A673 (cell line): ENCODE data around the gene MAP3K8. TPM values are rescaled to one million over a fixed set of nuclear protein-coding genes. Genes with fewer than 3 reads are reported as not detected.
"Not testable (repeated sequence)": the region's sequence is repeated elsewhere in the genome, so short reads cannot be mapped to it uniquely, and the experiment has no call there.

Source experiments
- BruUV-seq: library from RNA; stranded (reverse); fragments of 400-500 nt; replicated peaks from 2 replicates; lab custom pipeline; 2021; lab: Mats Ljungman, UMichigan
- CTCF ChIA-PET: fragments of 300-600 bp; sonication (Branson Sonifier 250); formaldehyde crosslinking; loops from one replicate; lab custom pipeline; 2022; ENCODE audit warnings: antibody characterized with exemption; lab: Charles Lee
- POLR2A ChIA-PET: fragments of 300-600 bp; sonication (Branson Sonifier 250); formaldehyde crosslinking; loops from one replicate; lab custom pipeline; 2022; ENCODE audit warnings: antibody characterized with exemption; ENCODE audit not compliant: low non-redundant PET; lab: Charles Lee
- DNase-seq: peaks from one replicate; pipeline ENCODE4 v3.0.0-alpha.2; 2015; ENCODE audit warnings: low spot score
- H3K27ac ChIP-seq: fragments of 200-600 bp; sonication (generic); 2 replicates; pipeline ENCODE4 v1.5.1; 2016; ENCODE audit warnings: mixed run types, low read depth, mild to moderate bottlenecking, mixed read lengths, antibody characterized with exemption, low read length; ENCODE audit not compliant: poor library complexity, severe bottlenecking
- H3K27me3 ChIP-seq: fragments of 200-600 bp; sonication (generic); replicated peaks from 2 replicates; pipeline ENCODE4 v1.6.1; 2017; ENCODE audit warnings: mixed run types, low read depth, mild to moderate bottlenecking, mixed read lengths, antibody characterized with exemption, low read length; ENCODE audit not compliant: insufficient read depth, poor library complexity
- H3K36me3 ChIP-seq: fragments of 200-600 bp; sonication (generic); 2 replicates; pipeline ENCODE4 v1.6.1; 2016; ENCODE audit warnings: mixed run types, mild to moderate bottlenecking, mixed read lengths, antibody characterized with exemption, low read length; ENCODE audit not compliant: insufficient read depth, poor library complexity, severe bottlenecking
- H3K4me1 ChIP-seq: fragments of 200-600 bp; sonication (generic); 2 replicates; pipeline ENCODE4 v1.6.1; 2017; ENCODE audit warnings: mixed run types, mild to moderate bottlenecking, mixed read lengths, antibody characterized with exemption, low read length; ENCODE audit not compliant: insufficient read depth, poor library complexity, severe bottlenecking
- H3K4me3 ChIP-seq: fragments of 200-600 bp; sonication (generic); 2 replicates; pipeline ENCODE4 v1.5.1; 2016; ENCODE audit warnings: low read depth, mixed run types, mild to moderate bottlenecking, mixed read lengths, low read length; ENCODE audit not compliant: poor library complexity, severe bottlenecking
- H3K9me3 ChIP-seq: fragments of 200-600 bp; sonication (generic); 2 replicates; pipeline ENCODE4 v1.6.1; 2016; ENCODE audit warnings: mixed run types, low read depth, mild to moderate bottlenecking, mixed read lengths, antibody characterized with exemption, low read length; ENCODE audit not compliant: poor library complexity, severe bottlenecking
- EZH2 ChIP-seq: fragments of 200-600 bp; sonication (generic); IDR thresholded peaks from 2 replicates; pipeline ENCODE4 v1.6.1; 2017; ENCODE audit warnings: borderline replicate concordance, low read depth, mild to moderate bottlenecking, mixed read lengths, antibody characterized with exemption, low read length; ENCODE audit not compliant: poor library complexity, severe bottlenecking
- intact Hi-C: fragments of 100-400 bp; cut with micrococcal nuclease; formaldehyde crosslinking; loops from one replicate; pipeline ENCODE4 v1.10.0; 2022; ENCODE audit not compliant: unreplicated experiment
- total RNA-seq: library from RNA; stranded (reverse); gene quantifications from 2 replicates; pipeline ENCODE4 v1.2.3, GENCODE V29; 2021
- TF ChIP-seq, protein P1 (sequence below): fragments of 300-800, 200-600 bp; sonication (generic); conservative IDR thresholded peaks from 2 replicates; pipeline ENCODE4 v1.5.1; 2017; ENCODE audit warnings: low read depth, mild to moderate bottlenecking, antibody characterized with exemption, low read length, moderate library complexity, mixed read lengths

The MAP3K8 gene
- total RNA-seq, 1 experiment from 2014 or later: 4.5 TPM

DNA sequence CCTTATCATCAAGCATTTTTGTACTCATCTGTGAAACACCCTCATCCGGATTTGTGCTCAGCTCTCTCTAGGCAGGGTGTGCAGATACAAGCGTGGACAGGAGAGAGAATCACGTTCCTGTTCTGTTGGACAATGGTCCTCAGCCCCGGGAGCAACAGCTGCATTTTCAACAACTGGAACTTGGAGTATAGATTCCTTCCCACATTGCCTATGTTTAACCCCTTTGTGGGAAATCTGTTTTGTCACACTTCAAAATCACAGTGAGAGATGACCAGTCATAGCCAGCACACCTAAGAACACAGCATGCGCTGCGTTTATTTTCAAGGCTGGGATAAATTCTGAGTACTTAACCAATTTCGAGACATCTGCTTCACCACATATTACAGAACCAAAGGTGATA lies 32.5 kb downstream of the MAP3K8 start:
- intact Hi-C loops: no loop called here
- ChIA-PET POLR2A (interaction anchor here (0.6 kb wide), 1 partner anchor 13 kb away, joined by 3 read pairs; no protein-coding TSS in a partner anchor), CTCF (no interaction called here)
- no peak for TF ChIP-seq EZH2
- TF ChIP-seq, protein P1, sequence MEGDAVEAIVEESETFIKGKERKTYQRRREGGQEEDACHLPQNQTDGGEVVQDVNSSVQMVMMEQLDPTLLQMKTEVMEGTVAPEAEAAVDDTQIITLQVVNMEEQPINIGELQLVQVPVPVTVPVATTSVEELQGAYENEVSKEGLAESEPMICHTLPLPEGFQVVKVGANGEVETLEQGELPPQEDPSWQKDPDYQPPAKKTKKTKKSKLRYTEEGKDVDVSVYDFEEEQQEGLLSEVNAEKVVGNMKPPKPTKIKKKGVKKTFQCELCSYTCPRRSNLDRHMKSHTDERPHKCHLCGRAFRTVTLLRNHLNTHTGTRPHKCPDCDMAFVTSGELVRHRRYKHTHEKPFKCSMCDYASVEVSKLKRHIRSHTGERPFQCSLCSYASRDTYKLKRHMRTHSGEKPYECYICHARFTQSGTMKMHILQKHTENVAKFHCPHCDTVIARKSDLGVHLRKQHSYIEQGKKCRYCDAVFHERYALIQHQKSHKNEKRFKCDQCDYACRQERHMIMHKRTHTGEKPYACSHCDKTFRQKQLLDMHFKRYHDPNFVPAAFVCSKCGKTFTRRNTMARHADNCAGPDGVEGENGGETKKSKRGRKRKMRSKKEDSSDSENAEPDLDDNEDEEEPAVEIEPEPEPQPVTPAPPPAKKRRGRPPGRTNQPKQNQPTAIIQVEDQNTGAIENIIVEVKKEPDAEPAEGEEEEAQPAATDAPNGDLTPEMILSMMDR: no peak
- DNase-seq: no peak
- no peaks in the 10 kb centered on the region for H3K4me1 ChIP-seq
- no peaks in the 10 kb centered on the region for H3K9me3 ChIP-seq
- H3K4me3 ChIP-seq: no peak overlapping the region
- peaks cover 5% of the 10 kb centered on the region for H3K36me3 ChIP-seq
- BruUV-seq: no TSS peak
- H3K27me3 ChIP-seq: no peaks in the 10 kb centered on the region
- H3K27ac ChIP-seq: no peak overlapping the region

DNA sequence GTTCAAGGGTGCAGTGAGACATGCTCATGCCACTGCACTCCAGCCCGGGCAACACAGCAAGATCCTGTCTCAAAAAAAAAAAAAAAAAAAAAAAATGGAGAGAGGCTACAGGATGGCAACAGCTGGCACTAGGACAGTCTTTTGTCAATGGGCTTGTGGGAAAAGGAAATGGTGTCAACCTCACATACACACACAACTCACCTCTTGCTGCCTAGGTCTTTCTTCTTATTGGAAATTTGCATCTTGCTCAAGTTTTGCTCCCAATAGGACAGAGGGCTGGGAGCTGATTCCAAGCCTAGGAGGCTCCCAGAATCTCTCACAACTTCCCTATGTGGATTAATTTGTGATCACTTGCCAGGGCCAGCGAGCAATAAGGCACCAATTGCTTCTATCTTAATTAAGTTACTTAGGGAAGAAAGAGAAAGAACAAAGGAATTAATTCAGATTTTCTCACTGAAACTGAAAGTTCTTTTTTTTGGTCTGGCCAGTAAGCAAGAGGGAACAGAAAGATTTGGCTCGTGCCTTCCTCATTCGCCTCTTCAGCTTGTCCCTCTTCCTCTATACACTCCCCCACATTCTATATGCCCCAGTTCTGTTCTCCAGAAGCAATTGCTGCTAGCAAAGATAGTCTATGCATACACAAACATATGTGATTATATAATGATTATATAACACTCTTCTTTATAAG lies 33.8 kb downstream of the MAP3K8 start:
- no peak for TF ChIP-seq EZH2
- TF ChIP-seq, protein P1: no peak
- no peak for DNase-seq
- Histone ChIP-seq H3K9me3 (no peaks in the 10 kb centered on the region), H3K36me3 (no peaks in the 10 kb centered on the region), H3K4me3 (no peak overlapping the region), H3K27ac (no peak overlapping the region), H3K4me1 (no peaks in the 10 kb centered on the region), H3K27me3 (no peaks in the 10 kb centered on the region)
- intact Hi-C loops: no loop called here
- CTCF ChIA-PET: interaction anchor here (0.7 to 1.0 kb wide), 2 partner anchors 22 to 172 kb away, joined by 3 to 10 read pairs; no protein-coding TSS in a partner anchor
- BruUV-seq: no TSS peak
- POLR2A ChIA-PET: no interaction called here

DNA sequence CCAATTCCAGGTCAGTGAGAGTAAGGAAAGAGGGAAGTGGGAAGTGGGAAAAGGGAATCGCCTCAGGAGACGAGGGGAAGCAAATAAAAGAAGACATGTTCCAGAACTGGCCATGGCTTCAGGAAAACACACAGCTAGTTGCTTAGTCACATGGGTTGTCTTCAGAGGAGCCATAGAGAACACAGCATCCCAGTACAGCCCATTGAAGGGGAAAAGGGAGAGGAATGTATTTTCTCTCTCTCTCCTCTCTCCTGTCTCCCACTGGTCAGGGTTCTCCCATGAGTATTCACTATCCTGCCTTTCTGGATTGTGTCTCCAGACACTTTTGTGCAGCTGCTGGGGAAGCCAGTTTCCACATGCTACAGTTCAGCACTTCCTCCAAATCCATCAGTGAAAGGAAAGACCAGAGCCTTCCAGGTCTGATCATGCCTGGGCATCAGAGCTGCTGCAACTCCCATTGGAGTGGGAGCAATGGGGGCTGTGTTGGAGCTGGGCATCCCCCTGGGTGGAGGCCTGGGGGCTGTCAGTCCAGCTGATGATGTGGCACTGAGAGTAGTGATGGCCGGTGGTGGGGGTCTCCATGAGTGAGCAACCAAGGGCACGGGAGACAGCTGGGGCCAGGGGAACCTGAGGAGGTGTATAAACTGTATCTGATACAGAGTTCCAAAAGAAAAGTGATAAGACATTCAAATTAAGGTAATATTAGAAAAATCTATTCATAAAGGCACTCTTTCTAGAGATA lies 38.6 kb downstream of the MAP3K8 start:
- Histone ChIP-seq H3K4me3 (no peak overlapping the region), H3K36me3 (no peaks in the 10 kb centered on the region), H3K27ac (no peak overlapping the region), H3K27me3 (no peaks in the 10 kb centered on the region), H3K4me1 (no peaks in the 10 kb centered on the region), H3K9me3 (no peaks in the 10 kb centered on the region)
- no peak for TF ChIP-seq EZH2
- TF ChIP-seq, protein P1: no peak
- BruUV-seq: no TSS peak
- ChIA-PET POLR2A (no interaction called here), CTCF (no interaction called here)
- intact Hi-C loops: no loop called here
- DNase-seq: no peak

DNA sequence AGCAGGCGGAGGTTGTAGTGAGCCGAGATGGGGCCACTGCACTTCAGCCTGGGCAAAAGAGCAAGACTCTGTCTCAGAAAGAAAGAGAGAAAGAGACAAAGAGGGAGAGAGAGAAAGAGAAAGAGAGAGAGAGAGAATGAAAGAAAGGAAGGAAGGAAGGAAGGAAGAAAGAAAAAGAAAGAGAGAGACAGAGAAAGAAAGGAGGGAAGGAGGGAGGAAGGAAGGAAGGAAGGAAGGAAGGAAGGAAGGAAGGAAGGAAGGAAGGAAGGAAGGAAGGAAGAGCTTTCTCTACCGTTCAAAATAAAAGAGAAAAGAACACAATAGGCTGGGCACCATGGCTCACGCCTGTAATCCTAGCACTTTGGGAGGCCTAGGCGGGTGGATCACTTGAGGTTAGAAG lies 41.5 kb downstream of the MAP3K8 start:
- DNase-seq, H3K4me3 ChIP-seq, POLR2A ChIA-PET, H3K4me1 ChIP-seq, intact Hi-C loops, H3K36me3 ChIP-seq, H3K27me3 ChIP-seq, CTCF ChIA-PET, H3K27ac ChIP-seq, BruUV-seq, H3K9me3 ChIP-seq: not testable (repeated sequence)
